Neutrophil (primary cell): ENCODE results near the gene RSRC1.

Source experiments
- H3K27ac ChIP-seq: fragments of 200-600 bp; sonication (generic); 2 replicates; pipeline ENCODE4 v1.5.1; 2016; ENCODE audit warnings: mild to moderate bottlenecking, moderate library complexity
- H3K27me3 ChIP-seq: fragments of 200-600 bp; sonication (generic); 2 replicates; pipeline ENCODE4 v1.6.0; 2016; ENCODE audit warnings: mild to moderate bottlenecking
- H3K36me3 ChIP-seq: fragments of 200-600 bp; sonication (generic); 2 replicates; pipeline ENCODE4 v1.5.1; 2017
- H3K4me1 ChIP-seq, 2 experiments: fragments of 200-600 bp in 1 of 2; sonication (generic) in 1 of 2; 1 replicate in 1 of 2; 2 replicates in 1 of 2; pipeline versions ENCODE4 v1.5.1 to v1.6.1; 2013 to 2016; ENCODE audit warnings: low read depth in 1 of 2, low read length in 1 of 2, mild to moderate bottlenecking in 1 of 2, moderate library complexity in 1 of 2; ENCODE audit not compliant: control insufficient read depth in 1 of 2, insufficient read depth in 1 of 2
- H3K4me3 ChIP-seq, 2 experiments: fragments of 200-600 bp in 1 of 2; sonication (generic) in 1 of 2; 1 replicate in 1 of 2; 2 replicates in 1 of 2; pipeline ENCODE4 v1.5.1; 2013 to 2016; ENCODE audit warnings: low read depth in 1 of 2, low read length in 1 of 2, mild to moderate bottlenecking in 1 of 2, moderate library complexity in 1 of 2
- H3K9me3 ChIP-seq: fragments of 200-600 bp; sonication (generic); 2 replicates; pipeline ENCODE4 v1.5.1; 2016
- TF ChIP-seq, protein P1 (sequence below): fragments of 200-600 bp; sonication (generic); IDR thresholded peaks from 2 replicates; pipeline ENCODE4 v1.5.1; 2016; ENCODE audit warnings: antibody characterized with exemption

Gene RSRC1

DNA sequence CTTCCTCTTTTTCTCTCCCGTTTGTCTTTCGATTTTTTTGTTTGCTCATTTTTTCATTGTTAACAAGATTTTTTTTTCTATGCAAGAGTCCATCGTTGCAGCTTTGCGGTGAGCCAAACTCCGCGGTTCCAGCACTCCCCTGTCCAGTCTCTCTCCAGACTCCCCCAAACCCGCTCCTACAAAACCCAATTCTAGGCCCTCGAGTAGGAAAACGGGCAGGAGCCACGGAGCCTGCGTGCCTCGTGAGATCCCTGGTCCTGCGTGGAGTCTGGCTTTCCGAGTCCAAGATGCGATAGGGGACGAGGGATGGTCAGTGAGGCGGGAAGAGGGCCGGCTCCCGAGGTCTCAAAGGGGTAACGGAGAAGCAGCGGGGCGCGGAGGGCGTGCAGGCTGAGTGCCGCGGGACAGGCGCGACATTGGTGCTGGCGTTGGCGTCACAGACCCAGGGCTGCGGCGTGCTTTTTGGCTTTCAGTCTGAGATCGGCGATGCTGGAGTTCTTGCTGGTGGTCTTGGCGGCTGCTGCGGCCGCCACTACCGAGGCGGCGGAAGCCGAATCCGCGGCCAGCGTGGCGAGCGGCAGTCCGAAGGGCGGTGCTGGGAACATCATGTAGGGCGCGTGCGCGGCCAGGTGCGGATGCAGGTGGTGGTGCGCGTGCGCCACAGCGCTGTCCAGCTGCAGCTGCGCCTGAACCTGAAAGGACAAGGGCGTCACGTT, 12.1 kb upstream of the RSRC1 start:
- H3K36me3 ChIP-seq: no peaks in the 10 kb centered on the region

GRCh38 chr3:158098309-158098639, 11.6 kb upstream of the RSRC1 start:
- Histone ChIP-seq H3K27me3 (peaks cover 95% of the 10 kb centered on the region), H3K4me3 (peak overlapping the region; percentile 72 to 97), H3K27ac (peak overlapping the region; percentile 70)

More for the DNA sequence above, 12.1 kb upstream of the RSRC1 start:
- peak overlapping the region; percentile 70 for H3K27ac ChIP-seq
- no peaks in the 10 kb centered on the region for H3K9me3 ChIP-seq
- peak overlapping the region; percentile 72 to 97 for H3K4me3 ChIP-seq
- H3K4me1 ChIP-seq: peaks cover 25 to 31% of the 10 kb centered on the region in 2 experiments
- H3K27me3 ChIP-seq: peaks cover 95% of the 10 kb centered on the region
- TF ChIP-seq, protein P1, sequence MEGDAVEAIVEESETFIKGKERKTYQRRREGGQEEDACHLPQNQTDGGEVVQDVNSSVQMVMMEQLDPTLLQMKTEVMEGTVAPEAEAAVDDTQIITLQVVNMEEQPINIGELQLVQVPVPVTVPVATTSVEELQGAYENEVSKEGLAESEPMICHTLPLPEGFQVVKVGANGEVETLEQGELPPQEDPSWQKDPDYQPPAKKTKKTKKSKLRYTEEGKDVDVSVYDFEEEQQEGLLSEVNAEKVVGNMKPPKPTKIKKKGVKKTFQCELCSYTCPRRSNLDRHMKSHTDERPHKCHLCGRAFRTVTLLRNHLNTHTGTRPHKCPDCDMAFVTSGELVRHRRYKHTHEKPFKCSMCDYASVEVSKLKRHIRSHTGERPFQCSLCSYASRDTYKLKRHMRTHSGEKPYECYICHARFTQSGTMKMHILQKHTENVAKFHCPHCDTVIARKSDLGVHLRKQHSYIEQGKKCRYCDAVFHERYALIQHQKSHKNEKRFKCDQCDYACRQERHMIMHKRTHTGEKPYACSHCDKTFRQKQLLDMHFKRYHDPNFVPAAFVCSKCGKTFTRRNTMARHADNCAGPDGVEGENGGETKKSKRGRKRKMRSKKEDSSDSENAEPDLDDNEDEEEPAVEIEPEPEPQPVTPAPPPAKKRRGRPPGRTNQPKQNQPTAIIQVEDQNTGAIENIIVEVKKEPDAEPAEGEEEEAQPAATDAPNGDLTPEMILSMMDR: no peak

GRCh38 chr3:158098834-158099424, 11.0 kb upstream of the RSRC1 start:
- Histone ChIP-seq H3K4me1 (peaks cover 37 to 40% of the 10 kb centered on the region in 2 experiments), H3K4me3 (no peak overlapping the region), H3K27ac (no peak overlapping the region), H3K9me3 (no peaks in the 10 kb centered on the region), H3K27me3 (peaks cover 95% of the 10 kb centered on the region), H3K36me3 (no peaks in the 10 kb centered on the region)
- TF ChIP-seq, protein P1: no peak

More at GRCh38 chr3:158098309-158098639, 11.6 kb upstream of the RSRC1 start:
- TF ChIP-seq, protein P1: no peak
- no peaks in the 10 kb centered on the region for H3K36me3 ChIP-seq
- H3K4me1 ChIP-seq: peaks cover 30 to 33% of the 10 kb centered on the region in 2 experiments
- H3K9me3 ChIP-seq: no peaks in the 10 kb centered on the region

- H3K9me3 ChIP-seq: no peaks in the 10 kb centered on the region
- H3K4me1 ChIP-seq: peaks cover 34 to 41% of the 10 kb centered on the region in 2 experiments
- H3K4me3 ChIP-seq: no peak overlapping the region
- TF ChIP-seq, protein P1: no peak
- no peak overlapping the region for H3K27ac ChIP-seq
- peaks cover 95% of the 10 kb centered on the region for H3K27me3 ChIP-seq
- H3K36me3 ChIP-seq: no peaks in the 10 kb centered on the region
Measured at GRCh38 chr3:158100681-158101080, 9.2 kb upstream of the RSRC1 start.

DNA sequence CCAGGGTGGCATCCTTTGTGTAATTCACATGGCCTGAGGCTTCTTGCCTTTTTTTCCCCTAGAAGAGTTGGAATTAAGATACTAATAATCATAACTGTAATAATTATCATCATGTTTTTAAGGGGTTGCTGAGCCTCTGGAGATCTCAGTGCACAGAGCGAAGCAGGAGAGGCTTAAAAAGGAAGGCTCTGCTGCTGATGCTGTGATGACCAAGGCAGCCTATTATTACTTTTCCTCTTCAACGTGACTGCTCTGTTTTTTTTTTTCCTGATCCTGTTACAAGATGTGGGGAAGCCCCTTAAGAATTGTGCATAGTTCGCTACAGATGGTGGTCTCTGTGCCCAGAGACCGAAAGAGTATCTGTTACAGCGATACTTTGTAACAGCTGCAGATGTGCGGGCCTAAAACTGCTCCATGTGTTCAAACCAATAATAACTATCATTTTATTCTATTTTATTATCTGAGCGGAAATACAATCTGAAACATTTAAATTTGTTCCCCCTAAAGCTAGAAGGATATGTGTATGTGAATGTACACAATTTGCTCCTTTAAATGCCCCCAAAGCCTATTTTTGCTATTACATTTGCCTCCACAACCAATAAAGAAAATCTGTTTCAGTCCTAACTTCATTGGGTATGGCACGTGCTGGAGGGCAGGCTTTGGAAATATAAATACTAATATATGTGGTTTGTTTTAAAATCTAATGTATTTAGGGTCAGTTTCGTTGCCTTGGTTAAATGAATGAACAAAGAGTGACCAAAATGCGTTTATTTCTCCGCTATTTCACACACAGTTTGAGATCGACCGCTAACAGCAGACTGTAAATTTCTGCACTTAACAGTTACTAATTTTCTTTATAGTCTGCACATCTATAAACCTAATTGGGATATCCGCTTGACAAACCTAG, 8.3 kb upstream of the RSRC1 start:
- Histone ChIP-seq H3K4me1 (peaks cover 39 to 46% of the 10 kb centered on the region in 2 experiments), H3K36me3 (no peaks in the 10 kb centered on the region), H3K9me3 (no peaks in the 10 kb centered on the region), H3K27me3 (peaks cover 95% of the 10 kb centered on the region), H3K4me3 (no peak overlapping the region), H3K27ac (no peak overlapping the region)
- TF ChIP-seq, protein P1: no peak
